Measurements from ENCODE around the gene LAMB2. TPM values are rescaled to one million over a fixed set of nuclear protein-coding genes. Genes with fewer than 3 reads are reported as not detected.

The LAMB2 gene
- total and polyA plus RNA-seq, 10 of the 15 experiments (the other 5 are each of a cell fraction or from before 2014, with no cell fraction given) = 0.13 to 3.2 (median 0.64) TPM; not detected in 3

- TF ChIP-seq POLR2AphosphoS5 (IDR thresholded peaks at IDR 0.05; ENCODE audit: low read length) (0 out of 2 replicates have a peak, but pooled peaks have one; percentile 23), CTCF (IDR thresholded peaks at IDR 0.05 in 2 of 3, conservative IDR thresholded peaks at IDR 0.05 in 1 of 3; ENCODE audit: control insufficient read depth in 2 of 3, extremely low read depth in 1 of 3, insufficient read depth in 1 of 3, low read depth in 3 of 3, low read length in 3 of 3) (peak; percentile 63 to 77 (median 75)), SMC3 (IDR thresholded peaks at IDR 0.05; ENCODE audit: borderline replicate concordance, low read length) (peak; percentile 7; the same call in 1 of the 2 replicates), CBFB (IDR thresholded peaks at IDR 0.05; ENCODE audit: low read depth) (no peak), NR2C1 (IDR thresholded peaks at IDR 0.05) (peak; percentile 92), PKNOX1 (IDR thresholded peaks at IDR 0.05) (0 out of 2 replicates have a peak, but pooled peaks have one; percentile 13), RAD21 (IDR thresholded peaks at IDR 0.05; ENCODE audit: insufficient read depth, low read depth, low read length) (peak; percentile 69)
Measured at GRCh38 chr3:49158103-49158709, 25.4 kb upstream of the LAMB2 start (continued).

GRCh38 chr3:49157289-49157688, 24.4 kb upstream of the LAMB2 start:
- H3K27me3 ChIP-seq (replicated peaks in 1 of 2; ENCODE audit: control insufficient read depth in 2 of 2, insufficient read depth in 2 of 2, low read length in 1 of 2) = no peaks in the 10 kb centered on the region
- H3K9ac ChIP-seq (ENCODE audit: control insufficient read depth, insufficient read depth, low read length) = no peak overlapping the region
- intact Hi-C loops (cut with micrococcal nuclease; ENCODE audit: unreplicated experiment) (no loop called here), in situ Hi-C loops (cut with MboI) (no loop called here)
- SMC1A ChIA-PET (ENCODE audit: uncharacterized antibody, unreplicated experiment) = interaction anchor here (1.2 to 2.3 kb wide), 3 partner anchors 134 to 292 kb away, joined by 3 to 13 read pairs (median 3); no protein-coding TSS in a partner anchor
- H3K79me2 ChIP-seq (ENCODE audit: control insufficient read depth, insufficient read depth, low read length) = no peaks in the 10 kb centered on the region
- no peaks in the 10 kb centered on the region for H4K20me1 ChIP-seq (ENCODE audit: control insufficient read depth, insufficient read depth)
- POLR2A ChIA-PET = interaction anchor here (0.5 kb wide), 1 partner anchor 190 kb away, joined by 4 read pairs; no protein-coding TSS in a partner anchor
- no peaks in the 10 kb centered on the region for H3K36me3 ChIP-seq (ENCODE audit: control insufficient read depth in 2 of 2, insufficient read depth in 2 of 2, low read length in 1 of 2)
- no peak overlapping the region for H2AFZ ChIP-seq (ENCODE audit: control insufficient read depth, low read depth, low read length)
- no peaks in the 10 kb centered on the region for H3K4me1 ChIP-seq (ENCODE audit: control insufficient read depth, insufficient read depth, low read length)
- no peak for DNase-seq (ENCODE audit: low read depth, low spot score)
- no peak overlapping the region for H3K4me2 ChIP-seq (ENCODE audit: control insufficient read depth, insufficient read depth)
- CTCF ChIA-PET = interaction anchor here (0.6 to 3.8 kb wide), 5 partner anchors 9 to 169 kb away, joined by 3 to 34 read pairs (median 4); partner anchors contain the start of genes KLHDC8B and NDUFAF3
- H3K27ac ChIP-seq (ENCODE audit: control insufficient read depth, insufficient read depth) = no peak overlapping the region
- RAD21 ChIA-PET (ENCODE audit: unreplicated experiment) = interaction anchor here (0.9 to 1.5 kb wide), 4 partner anchors 128 to 169 kb away, joined by 3 to 8 read pairs (median 3); partner anchors contain the start of gene IMPDH2
- WGBS (ENCODE audit: insufficient coverage, insufficient replicate concordance, low lambda C conversion rate, missing lambda C conversion rate) = 37% methylated on average over 1 of the region's 1 CpG
- no peak for ATAC-seq
- no peak for TF ChIP-seq NFXL1 (IDR thresholded peaks at IDR 0.05; ENCODE audit: borderline replicate concordance)
- TF ChIP-seq ZNF207 (IDR thresholded peaks at IDR 0.05; ENCODE audit: borderline replicate concordance) = no peak
- TF ChIP-seq SIX5 (IDR thresholded peaks at IDR 0.05; ENCODE audit: low read depth, low read length, severe bottlenecking) = no peak
- no peak for TF ChIP-seq CREM (IDR thresholded peaks at IDR 0.05; ENCODE audit: low read depth)
- no peak for TF ChIP-seq JUND (IDR thresholded peaks at IDR 0.05; ENCODE audit: low read depth, low read length)
- TF ChIP-seq POLR2AphosphoS2 (IDR thresholded peaks at IDR 0.05; ENCODE audit: low read depth, low read length) = no peak
- TF ChIP-seq PAX8 (IDR thresholded peaks at IDR 0.05) = no peak
- H3K9me3 ChIP-seq (replicated peaks; ENCODE audit: control insufficient read depth, insufficient read depth, low read length) = no peaks in the 10 kb centered on the region
- no peak for FAIRE-seq
- BruUV-seq (replicated peaks) = no TSS peak
- no peak overlapping the region for H3K4me3 ChIP-seq
